MV-4-11 (cell line): ENCODE data around the gene GDF15.
"Not testable (repeated sequence)": the region's sequence is repeated elsewhere in the genome, so short reads cannot be mapped to it uniquely, and the experiment has no call there.

ENCODE experiments used
- DNase-seq: peaks from one replicate; lab custom pipeline; 2025; lab: John Stamatoyannopoulos, UW

The GDF15 gene

DNA sequence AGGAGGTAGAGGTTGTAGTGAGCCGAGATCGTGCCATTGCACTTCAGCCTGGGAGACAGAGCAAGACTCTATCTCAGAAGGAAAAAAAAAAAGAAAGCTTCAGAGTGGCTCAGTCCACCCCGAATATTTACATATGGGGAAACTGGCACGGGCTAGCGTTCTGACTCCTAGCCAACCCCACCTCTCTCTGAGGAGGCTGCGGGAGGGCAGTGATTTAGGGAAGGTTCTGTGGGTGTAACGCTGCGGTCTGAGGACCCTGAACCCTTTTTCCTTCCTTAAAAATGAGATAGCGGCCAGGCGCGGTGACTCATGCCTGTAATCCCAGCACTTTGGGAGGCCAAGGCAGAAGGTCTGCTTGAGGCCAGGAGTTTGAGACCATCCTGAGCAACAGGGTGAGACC lies 6.5 kb downstream of the GDF15 start:
- DNase-seq = peak; percentile 94

GRCh38 chr19:18392926-18393325 lies 7.0 kb downstream of the GDF15 start:
- no peak for DNase-seq

DNA sequence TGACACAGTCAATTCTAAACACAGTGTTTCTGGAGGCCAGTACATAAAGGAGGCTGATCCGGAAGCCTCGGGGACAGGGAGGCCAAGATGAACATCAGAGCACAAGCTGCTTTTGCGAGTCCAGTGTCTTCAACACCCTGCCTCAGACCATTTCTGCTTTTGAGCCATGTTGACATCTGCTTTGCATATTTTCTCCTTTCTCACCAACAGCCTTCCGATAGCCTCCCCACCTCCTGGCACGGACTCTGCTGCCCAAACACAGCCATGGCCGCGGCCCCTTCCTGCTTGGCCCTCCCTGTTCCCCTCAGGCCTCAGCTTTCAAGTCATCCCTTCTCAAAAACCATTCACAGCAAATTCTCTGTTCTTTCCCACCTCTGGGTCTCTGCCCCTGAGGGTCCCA lies 7.9 kb downstream of the GDF15 start:
- peak; percentile 57 for DNase-seq

DNA sequence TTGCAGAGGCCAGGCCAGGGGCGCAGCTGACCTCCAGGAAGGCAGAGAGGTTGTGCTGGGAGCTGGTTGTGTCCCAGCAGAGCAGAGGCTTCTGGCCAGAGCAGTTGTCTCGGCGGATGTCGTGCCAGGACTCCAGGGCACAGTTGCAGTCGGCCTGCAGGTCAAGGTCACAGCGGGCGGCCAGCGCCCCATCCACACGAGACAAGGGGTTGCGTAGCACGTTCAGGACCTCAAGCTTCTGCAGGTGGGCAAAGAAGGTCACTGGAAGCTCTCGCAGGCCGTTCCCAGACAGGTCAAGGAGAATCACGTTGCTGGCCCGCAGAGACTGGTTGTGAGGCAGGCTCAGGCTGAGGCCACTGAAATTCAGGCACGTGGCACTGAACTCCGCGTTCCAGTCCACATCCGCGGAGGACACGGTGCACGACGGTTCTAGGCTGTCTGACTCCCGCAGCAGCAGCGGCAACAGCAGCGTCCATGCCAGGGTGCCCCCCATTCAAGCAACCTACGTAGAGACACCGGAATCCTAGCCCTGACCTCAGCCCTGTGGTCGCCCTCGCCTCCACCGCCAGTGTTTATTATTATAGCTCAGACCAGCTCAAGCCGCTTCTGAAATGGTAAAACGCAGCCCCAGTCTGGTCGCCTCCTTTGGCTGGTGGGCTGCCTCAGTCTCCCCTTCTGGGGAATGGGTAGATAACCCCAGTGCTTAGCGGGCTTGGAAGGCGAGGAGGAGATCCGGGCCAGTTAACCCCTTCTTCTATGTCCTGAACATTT lies 10.7 kb downstream of the GDF15 start:
- peak; percentile 49 for DNase-seq

DNA sequence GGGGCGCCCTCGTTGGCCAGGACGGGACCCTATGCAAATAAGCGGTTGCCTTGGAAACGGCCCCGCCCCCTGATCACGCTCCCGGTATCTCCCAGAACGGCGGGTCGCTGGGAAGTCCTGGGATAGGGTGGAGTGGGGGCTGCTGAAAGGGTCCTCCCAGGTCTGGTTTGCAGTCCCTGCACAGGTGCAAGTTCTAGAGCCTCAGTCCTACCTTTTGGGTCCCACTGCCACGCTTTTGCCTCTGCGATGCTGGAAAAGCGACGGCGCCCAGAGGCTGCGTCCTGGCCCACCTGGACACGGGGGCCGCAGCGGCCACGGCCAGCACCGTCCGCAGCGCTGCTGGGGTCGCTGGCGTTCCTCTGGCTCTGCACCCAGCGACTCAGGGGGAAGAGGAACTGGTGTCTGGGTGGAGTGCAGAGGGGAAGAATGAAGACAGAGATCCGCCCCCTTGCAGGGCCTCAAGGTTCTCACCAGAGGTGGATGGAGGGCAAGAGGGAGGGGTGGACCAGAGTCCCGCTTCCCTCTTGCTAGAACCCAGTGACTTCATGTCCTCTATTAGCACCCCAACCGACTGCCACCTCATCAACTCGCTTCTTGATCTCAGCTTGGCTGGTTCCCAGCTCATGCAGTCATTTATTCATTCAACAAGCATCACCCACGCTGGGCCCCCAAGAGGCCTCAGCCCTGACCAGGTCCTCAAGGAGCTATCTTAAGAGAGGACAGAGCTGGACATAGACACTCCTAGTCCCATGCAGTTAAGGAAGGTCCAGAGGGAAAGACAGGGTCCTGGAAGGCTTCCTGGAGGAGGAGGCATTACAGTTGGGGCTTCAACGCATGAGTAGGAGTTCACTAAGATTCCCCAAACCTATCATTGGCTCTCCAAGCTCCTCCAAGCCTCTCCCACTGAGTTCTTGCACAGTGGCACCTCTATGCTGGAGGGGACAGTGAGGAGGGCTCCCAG lies 11.6 kb downstream of the GDF15 start, which contains the start of gene LRRC25:
TSS of gene LRRC25 (minus strand) at position 381 of the 961 bp plus-strand sequence. CDS start 659 bp downstream, outside the sequence.
- DNase-seq = peak; percentile 98

DNA sequence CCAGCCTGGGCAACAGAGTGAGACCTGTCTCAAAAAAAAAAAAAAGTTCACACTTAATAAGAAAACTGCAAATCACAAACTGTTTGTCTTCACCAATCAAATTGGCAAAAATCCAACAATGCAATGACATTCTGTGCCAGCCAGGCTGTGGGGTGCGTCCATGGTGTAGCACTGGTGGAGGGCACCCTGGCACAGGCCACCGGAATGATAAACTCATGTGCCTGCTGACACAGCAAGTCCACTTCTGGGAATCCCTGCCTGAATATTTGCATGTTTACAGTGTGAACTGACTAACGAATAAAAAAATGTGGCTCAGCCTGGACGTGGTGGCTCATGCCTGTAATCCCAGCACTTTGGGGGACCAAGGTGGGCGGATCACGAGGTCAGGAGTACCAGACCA lies 13.1 kb downstream of the GDF15 start:
- DNase-seq = no peak

- peak; percentile 100 for DNase-seq
These were observed 15.7 kb downstream of the GDF15 start for GRCh38 chr19:18401580-18402112.

- peak; percentile 65 for DNase-seq
These were observed 16.7 kb downstream of the GDF15 start for GRCh38 chr19:18402455-18403248.

DNA sequence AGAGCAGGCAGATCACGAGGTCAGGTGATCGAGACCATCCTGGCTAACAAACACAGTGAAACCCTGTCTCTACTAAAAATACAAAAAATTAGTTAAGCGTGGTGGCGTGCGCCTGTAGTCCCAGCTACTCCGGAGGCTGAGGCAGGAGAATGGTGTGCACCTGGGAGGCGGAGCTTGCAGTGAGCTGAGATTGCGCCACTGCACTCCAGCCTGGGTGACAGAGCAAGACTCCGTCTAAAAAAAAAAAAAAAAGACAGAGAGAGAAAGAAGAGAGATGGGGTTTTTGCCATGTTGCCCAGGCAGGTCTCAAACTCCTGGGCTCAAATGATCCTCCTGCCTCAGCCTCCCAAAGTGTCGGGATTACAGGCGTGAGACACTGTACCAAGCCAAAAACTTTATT lies 19.8 kb downstream of the GDF15 start:
- DNase-seq = not testable (repeated sequence)

GRCh38 chr19:18406749-18407148 lies 20.8 kb downstream of the GDF15 start:
- no peak for DNase-seq

GRCh38 chr19:18408053-18408476 lies 22.1 kb downstream of the GDF15 start:
- peak; percentile 24 for DNase-seq

- DNase-seq = no peak
These were observed 26.8 kb downstream of the GDF15 start for GRCh38 chr19:18412610-18413239.

DNA sequence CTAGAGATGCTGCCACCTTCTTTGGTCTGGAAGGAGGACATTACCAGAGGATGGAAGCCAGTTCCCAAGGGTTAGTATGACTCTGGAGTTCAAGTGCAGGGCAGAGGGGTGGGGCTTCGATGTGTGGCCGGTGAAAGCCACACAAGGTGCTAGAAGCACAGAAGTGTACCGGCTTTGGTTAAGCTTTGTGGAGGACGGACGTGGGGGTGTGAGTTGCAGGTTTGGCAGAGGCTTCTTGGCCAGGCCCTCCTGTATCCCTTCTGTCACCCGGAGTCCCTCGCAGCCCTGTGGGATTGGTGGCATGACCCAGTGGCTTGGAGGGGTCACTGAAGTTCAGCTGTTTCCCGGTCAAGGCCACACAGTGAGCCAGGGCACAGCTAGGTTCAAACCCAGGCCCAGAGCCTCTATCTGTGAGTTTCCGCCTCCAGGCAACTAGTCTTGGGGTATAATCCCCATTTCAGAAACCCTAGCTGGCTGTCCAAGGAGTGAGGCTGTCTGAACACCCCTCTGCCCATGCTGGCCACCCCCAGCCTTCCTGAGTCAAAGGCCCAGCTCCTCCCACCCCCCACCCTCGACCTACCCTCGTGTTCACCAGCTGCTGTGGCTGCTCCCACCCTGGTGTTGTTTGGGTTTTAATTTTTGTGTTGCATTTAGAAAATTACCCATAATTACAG lies 28.7 kb downstream of the GDF15 start:
- peak; percentile 70 for DNase-seq

DNA sequence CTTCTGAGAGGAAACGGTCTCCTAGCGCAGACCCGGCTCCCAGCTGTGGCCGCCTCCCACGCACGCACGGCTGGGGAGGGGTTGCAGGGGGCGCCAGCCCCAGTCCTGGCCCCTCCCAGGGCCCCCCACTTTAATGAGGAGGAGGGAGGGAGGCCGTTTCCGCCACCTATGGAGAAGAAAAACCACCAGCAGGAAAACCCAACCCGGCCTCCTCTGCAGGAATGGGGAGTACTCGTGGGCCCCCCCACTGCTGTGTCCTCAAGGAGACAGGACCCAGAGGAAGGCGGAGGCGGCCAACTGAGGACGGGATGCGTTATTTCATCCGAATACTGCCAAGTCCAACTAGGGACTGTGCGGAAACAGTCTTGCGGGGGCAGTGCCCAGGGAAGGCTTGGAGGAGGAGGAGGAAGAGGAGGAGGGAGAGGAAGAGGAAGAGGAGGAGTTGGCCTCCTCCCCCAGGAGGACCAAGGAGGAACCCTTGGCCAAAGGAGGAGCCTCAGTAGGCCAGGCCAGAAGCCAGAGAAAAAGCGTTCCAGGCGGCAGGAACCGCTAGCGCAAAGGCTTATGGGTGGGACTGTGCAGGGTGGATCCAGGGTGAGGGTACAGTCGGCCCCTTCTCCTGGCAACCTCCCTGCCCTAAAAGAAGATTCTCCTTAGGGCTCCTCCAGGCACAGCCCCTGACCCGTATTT lies 29.4 kb downstream of the GDF15 start:
- DNase-seq = peak; percentile 94

GRCh38 chr19:18416778-18417249 lies 30.9 kb downstream of the GDF15 start:
- peak; percentile 88 for DNase-seq

GRCh38 chr19:18417250-18418028 lies 31.5 kb downstream of the GDF15 start:
- peak; percentile 83 for DNase-seq

- no peak for DNase-seq
These were observed 32.1 kb downstream of the GDF15 start for GRCh38 chr19:18418029-18418482.

- DNase-seq = peak; percentile 73
These were observed 32.7 kb downstream of the GDF15 start for GRCh38 chr19:18418483-18419194.
